ENCODE results near the gene MAS1.

MAS1 gene

GRCh38 chr6:159935633-159936032 lies 44.8 kb downstream of the MAS1 start:
- no peak for FAIRE-seq
- DNase-seq (ENCODE audit: insufficient read length, low spot score) = no peak
- TF ChIP-seq, protein P1, sequence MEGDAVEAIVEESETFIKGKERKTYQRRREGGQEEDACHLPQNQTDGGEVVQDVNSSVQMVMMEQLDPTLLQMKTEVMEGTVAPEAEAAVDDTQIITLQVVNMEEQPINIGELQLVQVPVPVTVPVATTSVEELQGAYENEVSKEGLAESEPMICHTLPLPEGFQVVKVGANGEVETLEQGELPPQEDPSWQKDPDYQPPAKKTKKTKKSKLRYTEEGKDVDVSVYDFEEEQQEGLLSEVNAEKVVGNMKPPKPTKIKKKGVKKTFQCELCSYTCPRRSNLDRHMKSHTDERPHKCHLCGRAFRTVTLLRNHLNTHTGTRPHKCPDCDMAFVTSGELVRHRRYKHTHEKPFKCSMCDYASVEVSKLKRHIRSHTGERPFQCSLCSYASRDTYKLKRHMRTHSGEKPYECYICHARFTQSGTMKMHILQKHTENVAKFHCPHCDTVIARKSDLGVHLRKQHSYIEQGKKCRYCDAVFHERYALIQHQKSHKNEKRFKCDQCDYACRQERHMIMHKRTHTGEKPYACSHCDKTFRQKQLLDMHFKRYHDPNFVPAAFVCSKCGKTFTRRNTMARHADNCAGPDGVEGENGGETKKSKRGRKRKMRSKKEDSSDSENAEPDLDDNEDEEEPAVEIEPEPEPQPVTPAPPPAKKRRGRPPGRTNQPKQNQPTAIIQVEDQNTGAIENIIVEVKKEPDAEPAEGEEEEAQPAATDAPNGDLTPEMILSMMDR (IDR thresholded peaks at IDR 0.05; ENCODE audit: insufficient read depth, missing control alignments) = no peak

- FAIRE-seq = no peak
- TF ChIP-seq, protein P1 (IDR thresholded peaks at IDR 0.05; ENCODE audit: insufficient read depth, missing control alignments) = no peak
- DNase-seq (ENCODE audit: insufficient read length, low spot score) = no peak
These were observed 48.8 kb downstream of the MAS1 start for GRCh38 chr6:159939591-159940016.
